Anterior cingulate cortex (tissue), 58 donors: ENCODE measurements around the gene MYO6.

Experiments used
- DNase-seq, 58 donors: peaks; one replicate each; lab custom pipeline; 2025; lab: John Stamatoyannopoulos, UW

The MYO6 gene

DNA sequence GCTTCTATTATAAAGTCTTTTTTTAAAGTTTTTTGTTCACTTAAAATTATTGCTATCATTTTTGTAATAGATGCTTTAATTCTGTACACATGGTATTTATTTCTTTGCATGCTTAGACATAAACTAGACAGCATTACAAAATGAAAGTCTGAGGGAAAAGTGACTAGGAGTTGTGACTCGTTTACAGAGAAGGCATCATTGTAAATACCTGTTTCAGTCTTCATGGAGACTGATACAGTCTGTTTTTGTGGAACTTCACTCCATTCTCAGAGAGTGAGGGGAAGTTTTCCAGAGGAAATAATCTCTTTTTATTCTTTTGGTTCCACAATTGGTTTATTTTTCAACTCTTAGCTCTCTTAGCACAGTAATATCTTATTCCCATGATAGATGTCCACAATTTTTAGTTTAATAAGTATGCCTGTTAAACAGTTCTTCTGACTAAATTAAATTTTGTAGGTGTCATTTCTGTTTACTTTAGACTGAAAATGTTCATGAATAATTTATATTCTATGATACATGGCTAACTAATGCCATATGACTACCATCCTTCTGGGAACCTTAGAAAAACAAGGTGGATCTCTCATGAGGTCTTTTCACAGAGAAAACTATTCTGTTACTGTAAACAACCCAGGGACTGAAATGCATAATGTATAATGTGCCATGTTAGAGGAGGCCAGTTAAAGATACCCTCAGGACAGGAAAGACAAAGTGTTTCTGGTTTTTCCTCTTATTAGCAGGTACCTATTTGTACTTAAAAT is 69.2 kb downstream of the MYO6 start:
- no peak for DNase-seq

DNA sequence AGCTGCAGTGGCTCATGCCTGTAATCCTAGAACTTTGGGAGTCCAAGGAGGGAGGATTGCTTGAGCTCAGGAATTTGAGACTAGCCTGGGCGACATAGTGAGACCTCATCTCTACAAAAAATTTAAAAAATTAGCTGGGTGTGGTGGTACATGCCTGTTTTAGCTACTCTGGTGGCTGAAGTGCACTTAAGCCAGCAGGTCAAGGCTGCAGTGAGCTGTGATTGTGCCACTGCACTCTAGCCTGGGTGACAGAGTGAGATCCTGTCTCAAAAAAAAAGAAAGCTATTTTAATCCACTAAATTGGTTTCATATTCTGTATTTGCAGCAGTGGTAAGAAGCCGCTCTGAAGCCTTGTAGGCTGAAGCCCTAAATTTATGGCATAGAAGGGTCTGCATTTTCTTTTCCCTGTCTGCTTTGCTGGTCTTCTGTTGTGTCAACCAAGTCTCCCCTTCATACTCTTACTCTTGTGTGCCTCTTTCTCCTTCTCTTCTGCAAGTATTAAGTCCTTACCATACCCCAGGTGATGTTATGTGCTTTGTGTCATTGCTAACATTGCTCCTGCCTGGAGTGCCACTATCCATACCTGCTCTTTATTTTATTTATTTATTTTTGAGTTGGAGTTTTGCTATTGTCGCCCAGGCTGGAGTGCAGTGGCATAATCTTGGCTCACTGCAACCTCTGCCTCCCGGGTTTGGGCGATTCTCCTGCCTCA is 70.9 kb downstream of the MYO6 start:
- no peak for DNase-seq

DNA sequence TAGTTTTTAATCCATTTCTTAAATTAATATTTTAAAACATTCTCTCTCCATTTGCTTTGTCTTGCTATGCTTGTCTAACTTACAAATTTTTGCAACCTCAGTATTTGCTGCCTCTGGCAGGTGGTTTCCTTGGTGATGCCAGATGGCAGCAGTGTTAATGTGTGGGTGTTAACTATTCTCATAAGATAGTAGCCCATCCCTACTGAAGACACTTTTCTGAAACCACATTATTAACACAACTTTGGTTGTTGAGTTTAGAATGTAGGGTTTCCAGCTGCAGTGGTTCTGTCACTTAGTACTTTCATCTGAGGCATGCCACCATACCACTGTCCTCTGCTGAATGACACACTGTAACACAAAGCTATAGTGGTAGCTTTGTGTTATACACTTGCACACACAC is 75.1 kb downstream of the MYO6 start:
- DNase-seq, result peak in 6 of 58 donors; percentile 1 to 30 (median 12)

DNA sequence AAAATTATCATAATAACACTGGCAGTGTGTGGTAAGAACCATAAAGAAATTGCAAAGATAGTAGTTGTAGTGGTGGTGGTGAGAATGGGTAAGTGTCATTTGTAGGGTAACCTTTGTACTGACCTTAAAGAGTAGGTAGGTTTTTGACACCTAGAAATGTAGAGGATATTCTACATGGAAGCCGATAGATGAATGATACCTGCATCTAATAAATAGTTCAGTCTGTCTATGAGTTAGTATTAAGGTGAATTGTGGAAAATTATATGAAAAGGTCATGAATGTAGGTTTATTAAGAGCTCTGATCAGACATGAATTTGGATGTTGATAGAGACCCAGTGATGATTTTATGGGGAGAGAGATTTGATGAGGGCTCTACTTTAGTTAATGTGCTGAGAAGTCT is 78.1 kb downstream of the MYO6 start:
- no peak for DNase-seq

DNA sequence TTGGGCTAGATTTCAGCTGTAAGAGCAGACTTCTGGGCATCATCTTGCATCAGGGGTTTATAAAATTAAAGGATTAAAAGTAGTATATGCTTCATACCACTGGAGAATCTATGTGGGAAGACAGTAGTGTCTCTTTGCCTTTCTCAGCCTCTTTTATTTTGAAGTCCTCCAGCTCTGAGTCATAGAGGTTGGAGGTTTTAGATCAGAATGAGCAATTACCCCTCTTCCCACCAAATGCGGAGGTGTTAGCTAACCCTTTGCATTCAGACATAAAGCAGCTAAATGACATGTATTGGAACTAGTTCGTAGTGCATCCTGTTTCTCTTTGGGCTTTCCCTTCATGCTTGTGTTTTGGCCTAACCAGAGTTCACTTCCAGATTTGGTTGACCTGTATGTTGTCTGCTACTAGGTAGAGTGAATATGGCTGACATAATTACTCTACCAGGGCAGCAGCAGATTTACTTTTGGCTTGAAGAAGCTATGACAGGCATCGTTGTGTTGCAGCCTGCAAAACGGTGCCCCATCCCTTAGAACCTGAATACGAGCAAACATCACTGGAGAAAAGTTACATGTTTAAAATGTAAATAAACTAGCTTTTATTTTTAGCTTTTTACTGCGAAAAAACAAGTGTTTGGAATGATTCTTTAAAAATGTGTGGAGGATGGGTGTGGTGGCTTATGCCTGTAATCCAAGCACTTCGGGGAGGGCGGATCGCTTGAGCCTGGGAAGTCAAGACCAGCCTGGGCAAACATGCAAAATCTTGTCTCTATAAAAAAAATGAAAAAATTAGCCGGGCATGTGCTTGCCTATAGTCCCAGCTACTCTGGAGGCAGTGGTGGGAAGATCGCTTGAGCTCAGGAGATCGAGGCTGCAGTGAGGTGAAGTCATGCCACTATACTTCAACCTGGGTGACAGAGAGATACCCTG is 82.2 kb downstream of the MYO6 start:
- DNase-seq, result no peak

DNA sequence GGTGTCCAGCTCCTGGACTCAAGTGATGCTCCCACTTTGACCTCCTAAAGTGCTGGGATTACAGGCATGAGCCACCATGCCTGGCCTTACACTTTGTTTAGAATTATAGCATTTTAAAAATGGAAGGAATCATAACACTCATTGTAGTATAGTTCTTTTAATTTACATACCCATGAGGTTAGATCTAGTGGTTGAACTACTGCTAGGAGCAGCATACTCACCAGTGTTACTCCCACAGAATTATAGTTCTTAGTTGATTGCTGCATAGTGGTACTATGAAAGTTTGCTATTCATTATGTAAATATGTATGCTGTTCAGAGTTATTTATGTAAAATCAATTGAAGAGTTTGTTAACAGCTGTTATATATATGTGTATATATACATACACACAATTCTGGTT is 85.4 kb downstream of the MYO6 start:
- no peak for DNase-seq

DNA sequence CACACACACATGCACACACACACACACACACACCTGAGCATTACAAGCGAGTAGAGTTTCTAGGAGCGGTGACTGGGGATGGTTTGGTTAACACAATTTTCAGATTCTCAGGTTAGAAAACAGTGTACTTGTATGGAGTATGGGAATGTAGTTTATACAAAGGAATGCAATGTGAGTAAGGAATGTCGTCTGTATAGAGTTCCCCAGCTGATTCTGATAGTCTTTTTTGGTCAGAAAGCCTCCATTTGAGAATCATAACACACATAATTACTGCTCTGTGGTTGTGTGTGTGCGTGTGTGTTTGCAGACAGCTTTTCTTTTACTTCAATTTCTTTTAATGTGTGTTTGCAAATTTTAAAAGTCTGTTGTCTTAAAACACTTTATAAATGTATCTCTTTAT is 93.2 kb downstream of the MYO6 start:
- no peak for DNase-seq

DNA sequence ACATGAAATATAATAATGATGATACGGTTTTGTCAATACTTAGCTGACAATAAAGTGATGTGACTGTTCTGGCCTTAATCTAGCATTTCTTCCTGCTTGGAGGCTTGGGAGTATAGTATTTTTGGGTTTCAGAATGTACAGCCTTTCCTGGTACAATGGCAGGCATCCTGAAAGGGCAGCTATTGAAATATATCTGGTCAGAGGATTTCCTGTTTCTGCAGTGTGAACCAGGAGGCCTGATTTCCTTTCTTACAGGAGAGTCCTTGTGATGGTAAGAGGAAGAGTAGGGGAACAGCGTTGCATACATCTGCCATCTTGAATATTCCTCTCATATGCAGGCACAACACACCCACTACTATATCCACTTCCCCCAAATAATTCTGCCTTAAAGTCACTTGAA is 93.7 kb downstream of the MYO6 start:
- DNase-seq, result no peak

DNA sequence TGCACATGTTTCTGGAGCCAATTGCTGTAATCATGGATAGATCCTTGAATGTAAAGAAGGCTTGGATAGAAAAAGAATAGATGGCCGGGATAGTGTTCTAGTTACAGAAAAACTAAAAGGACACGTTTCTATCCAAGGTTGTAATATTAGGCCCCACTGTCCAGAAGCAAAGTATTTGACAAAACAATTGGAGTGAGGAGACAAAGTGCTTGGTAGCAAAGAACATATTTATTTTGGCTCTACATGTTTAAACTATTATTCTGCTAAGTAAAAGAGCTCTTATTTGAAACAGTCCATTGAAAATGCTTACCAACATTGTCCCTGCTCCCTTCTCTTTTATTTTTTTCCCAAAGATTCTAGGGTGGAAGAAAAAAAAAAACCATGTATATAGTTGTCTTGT is 94.4 kb downstream of the MYO6 start:
- DNase-seq, result no peak

DNA sequence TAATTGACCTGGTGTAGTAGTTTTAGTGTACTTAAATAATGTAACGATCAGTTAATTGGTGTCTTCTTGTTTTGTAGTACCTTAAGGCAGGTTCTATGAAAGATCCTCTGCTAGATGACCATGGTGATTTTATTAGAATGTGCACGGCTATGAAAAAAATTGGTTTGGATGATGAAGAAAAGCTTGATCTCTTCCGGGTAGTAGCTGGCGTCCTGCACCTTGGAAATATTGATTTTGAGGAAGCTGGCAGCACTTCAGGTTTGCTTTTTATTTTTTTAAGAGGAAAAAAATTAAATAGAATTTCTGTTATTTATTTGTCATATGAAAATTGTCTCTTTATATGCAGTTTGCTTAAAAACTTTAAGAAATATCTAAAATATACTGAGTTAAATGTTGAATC is 99.2 kb downstream of the MYO6 start:
- no peak for DNase-seq

DNA sequence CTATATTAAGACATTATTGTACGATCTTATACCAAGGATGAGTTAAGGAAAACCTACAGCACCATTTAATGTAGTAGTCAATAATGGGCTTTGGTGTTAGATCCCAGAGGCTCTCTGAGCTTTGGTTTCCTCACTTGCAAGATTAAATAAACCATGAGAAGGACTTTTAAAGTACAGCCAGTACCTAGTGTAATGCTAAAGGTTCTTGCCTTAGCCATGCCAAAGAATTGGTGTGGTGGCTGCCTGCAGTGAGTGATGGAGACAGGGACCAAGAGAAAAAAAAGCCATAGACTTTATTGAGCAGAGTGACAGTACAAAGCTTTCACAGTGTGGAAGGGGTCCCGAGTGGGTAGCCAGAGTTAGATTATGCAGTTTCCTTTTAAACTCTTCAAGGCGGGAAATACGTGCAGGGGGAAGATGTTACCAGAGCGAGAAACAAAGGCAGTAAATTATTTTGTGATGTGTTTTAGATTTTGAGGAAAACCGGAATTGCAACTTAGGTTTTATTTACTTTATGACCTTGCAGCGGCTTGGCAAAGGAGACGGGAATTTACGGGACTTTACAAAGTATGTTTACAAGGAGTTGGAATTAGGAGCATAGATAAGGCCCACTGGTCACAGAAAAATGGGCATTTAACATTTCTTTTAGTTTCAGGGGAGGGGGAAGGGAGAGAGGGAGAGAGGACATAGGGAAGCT is 100.4 kb downstream of the MYO6 start:
- DNase-seq, result no peak

DNA sequence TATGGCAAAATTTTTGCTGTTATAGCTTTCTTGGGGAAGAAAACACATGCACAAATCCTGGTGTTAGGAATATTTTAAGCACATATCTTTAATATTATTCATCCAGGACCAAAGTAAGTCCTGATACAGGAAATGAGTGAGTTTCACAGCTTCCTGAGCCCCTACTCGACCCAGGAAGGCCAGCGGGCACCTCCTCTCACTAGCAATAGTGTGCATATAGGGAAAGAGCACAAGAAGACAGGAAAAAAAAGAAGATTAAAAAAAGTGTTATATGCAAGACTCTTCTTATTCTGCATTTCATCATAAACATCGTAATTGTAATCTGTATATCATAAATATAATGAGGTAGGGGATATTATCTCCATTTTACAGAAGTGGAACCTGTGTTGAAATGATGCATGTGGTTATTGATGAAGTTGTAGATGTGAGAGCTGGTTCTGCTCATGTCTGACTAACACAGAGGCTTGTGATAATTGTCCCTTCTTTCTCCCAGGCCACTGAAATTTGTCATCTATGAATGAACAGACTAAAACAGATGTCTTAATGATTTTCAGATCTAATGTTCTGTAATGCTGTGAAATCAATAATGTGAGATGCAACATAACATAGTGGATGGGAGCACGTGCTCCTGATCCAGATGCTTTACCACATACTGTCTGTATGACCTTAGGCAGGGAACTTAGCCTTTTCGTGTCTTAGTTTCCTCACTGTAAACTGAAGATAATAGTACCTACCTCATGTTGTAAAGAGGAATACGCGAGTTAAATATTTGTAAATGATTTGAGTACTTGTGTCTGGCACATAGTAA is 101.2 kb downstream of the MYO6 start:
- DNase-seq, result no peak

DNA sequence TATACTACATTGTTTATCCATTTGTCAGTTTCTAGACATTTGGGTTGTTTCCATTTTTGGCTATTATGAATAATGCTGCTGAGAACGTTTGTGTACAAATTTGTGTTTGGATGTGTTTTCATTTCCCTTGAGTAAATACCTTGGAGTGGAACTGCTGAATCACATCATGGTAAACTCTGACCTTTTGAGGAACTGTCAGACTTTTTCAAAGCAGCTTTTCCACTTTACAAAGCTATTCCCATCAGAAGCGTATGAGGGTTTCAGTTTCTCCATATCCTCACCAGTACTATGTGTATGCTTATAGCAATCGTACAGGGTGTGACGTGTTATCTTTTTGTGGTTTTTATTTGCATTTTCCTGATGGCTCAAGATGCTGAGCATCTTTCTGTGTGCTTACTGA is 103.7 kb downstream of the MYO6 start:
- no peak for DNase-seq

DNA sequence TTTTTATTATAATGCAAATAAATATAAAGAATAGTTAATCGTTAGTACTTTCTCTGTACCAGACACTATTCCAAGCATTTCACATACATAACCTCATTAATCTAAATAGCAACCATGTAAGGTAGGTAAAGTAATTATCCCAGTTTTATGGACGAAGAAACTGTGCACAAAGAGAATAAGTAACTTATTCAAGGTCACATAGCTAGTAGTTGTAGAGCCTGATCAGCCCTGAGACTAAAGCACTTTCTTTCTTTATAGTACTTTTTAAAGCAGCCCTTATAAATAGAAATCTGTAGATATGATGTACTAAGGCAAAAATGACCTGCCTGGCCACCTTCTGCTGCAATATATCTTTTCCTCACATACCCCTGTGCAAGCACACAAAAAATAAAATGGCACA is 104.8 kb downstream of the MYO6 start:
- no peak for DNase-seq

DNA sequence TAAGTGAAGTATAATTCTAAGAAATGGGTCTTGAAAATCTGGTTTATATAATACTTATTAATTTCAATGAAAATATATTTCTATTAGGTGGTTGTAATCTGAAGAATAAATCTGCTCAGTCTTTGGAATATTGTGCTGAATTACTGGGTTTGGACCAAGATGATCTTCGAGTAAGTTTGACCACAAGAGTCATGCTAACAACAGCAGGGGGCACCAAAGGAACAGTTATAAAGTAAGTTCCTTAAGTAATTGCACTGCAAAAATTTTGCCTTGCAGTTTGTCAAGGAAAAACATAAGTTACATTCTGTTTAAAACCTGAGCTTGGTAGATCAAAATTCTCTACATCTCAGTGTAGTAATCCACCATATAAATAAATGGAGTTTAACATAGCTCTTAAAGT is 106.0 kb downstream of the MYO6 start:
- DNase-seq, result peak in 12 of 58 donors; percentile 0 to 28 (median 10)

DNA sequence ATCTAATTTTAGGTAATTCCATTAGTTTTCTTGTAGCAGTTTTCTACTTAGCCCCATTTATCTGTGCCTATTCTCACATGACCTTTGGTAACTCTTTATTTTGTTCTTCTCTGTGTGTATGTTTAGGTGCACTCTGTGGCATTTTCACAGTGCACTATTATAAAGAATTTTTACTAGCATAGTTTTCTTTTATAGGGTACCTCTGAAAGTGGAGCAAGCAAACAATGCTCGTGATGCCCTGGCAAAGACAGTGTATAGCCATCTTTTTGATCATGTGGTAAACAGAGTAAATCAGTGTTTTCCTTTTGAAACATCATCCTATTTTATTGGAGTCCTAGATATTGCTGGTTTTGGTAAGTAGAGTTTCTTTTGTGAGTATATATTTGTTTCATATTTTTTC is 107.9 kb downstream of the MYO6 start:
- DNase-seq, result no peak

DNA sequence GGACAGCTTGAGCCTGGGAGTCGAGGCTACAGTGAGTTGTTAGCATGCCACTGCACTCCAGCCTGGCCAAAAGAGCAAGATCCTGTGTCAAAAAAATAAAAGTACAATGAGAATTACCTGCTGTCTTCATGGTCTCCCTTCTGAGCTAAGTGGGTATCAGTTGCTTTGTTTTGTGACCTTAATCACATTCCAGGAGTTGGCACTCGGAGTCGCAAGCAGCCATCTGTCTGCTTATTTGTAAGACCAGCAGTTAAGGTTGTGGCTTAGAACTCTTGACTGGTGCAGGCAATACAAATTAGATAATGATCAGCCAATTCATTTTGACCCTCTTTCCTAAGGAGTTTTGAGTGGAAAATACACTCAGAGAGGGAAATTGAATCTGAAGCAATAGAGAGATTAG is 114.0 kb downstream of the MYO6 start:
- DNase-seq, result no peak

DNA sequence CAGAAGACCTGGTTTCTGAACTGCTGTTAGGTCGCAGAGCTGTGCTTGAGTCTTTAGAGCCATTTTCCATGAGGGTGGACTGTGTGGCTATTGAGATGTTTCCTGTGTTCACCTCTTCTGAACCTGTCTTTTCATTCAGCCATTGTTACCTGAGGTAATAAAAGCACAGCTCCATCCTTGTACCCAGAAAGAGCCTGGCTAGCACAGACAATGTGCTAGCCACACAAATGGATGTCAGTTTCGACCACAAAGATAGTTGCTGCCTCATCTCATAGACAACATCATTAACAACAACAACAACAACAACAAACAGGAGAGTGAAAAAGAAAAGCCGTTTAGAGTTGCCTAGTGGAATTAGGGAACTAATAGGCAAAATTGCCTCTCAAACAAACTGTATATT is 114.7 kb downstream of the MYO6 start:
- no peak for DNase-seq

DNA sequence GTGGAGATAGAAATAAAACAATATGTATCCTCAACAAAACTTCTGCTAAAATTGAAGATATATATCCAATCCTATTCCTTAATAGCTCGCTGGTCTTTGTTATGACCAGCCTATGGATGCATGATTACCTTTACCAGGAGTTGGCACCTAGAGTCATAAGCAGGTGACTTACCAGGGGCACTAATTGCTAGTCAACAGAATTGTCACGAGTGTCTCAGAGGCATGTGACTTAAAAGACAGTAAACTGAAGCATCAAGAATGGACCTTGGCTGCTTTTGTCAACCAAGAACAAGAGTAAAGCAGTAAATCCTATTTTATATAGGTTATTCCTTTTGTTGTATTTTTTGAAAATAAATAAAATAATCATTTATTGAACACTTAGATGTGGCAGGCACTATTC is 115.4 kb downstream of the MYO6 start:
- no peak for DNase-seq

DNA sequence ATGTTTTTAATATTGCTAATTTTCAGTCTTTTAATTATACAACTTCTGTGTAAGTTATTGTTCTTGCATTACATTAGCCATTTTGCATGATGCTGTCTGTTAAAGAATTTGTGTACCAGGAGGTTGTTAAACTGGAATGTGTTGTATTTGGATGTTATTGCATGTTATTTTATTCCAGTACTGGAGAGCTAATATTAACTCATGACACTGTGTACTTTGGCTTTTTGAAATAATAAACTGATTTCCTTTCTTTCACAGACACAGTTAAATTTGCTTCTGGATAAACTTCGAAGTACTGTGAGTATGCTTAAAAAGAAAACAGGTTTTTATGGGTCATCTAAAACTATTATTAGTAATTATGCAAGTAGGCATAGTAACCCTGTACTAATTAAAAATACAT is 121.3 kb downstream of the MYO6 start:
- DNase-seq, result no peak
